ENCODE measurements around the gene ARSI. TPM values are rescaled to one million over a fixed set of nuclear protein-coding genes. Genes with fewer than 3 reads are reported as not detected.

The ARSI gene
- total and polyA plus RNA-seq, 2 of the 13 experiments (the other 11 are each of a cell fraction or from before 2014, with no cell fraction given) = 4.2 to 33.9 TPM

DNA sequence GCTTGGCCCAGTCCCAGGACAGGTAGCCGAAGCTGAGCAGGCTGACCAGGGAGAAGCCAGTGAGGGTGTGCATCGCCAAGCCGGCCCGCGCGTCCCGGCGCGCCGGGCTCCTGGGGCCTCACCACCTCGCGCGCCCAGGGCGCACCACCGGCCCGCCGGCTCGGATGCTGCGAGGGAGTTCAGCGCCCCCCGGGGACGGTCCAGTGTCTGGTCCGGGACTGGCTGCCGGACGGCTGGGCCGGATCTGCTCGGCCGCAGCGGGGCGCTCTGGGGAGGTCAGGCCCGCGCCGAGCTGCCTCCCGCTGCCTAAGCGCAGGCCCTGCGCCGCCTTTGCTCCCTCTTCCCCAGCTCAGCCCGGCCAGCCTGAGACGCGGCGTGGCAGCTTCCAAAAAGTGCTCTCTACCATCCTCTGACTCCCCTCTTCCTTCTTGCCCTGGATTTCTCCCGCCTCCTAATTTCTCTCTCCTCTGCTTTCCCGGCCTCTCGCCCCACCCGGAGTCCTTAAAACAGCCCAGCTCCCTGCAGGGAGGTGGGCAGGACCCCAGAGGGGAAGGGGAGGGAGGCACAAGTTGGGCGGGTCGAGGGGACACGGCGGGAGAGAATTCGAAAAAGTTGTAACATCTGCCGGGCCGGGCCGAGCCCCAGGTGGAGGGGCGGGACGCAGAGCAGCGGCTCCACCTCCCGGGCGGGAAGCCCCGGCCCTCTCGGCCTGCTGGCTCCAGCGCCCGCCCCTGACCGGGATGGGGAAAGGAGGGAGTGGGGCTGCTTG lies at the start of gene ARSI (continued):
- TF ChIP-seq AFF4 (CRISPR knock-in tag; IDR thresholded peaks at IDR 0.05) (no peak), ZNF256 (CRISPR knock-in tag; conservative IDR thresholded peaks at IDR 0.05) (no peak), ZNF121 (CRISPR knock-in tag; IDR thresholded peaks at IDR 0.05) (0 out of 2 replicates have a peak, but pooled peaks have one; percentile 40), PHF21A (CRISPR knock-in tag; IDR thresholded peaks at IDR 0.05) (peak; percentile 42; the same call in 1 of the 2 replicates), SRY (CRISPR knock-in tag; IDR thresholded peaks at IDR 0.05) (0 out of 2 replicates have a peak, but pooled peaks have one; percentile 26), KAT7 (CRISPR knock-in tag; IDR thresholded peaks at IDR 0.05; ENCODE audit: borderline replicate concordance) (peak; percentile 55; the same call in 1 of the 2 replicates), KDM2A (CRISPR knock-in tag; IDR thresholded peaks at IDR 0.05; ENCODE audit: borderline replicate concordance, low read depth) (peak; percentile 57; the same call in 1 of the 2 replicates), ZNF562 (CRISPR knock-in tag; IDR thresholded peaks at IDR 0.05; ENCODE audit: borderline replicate concordance) (no peak), AGO1 (IDR thresholded peaks at IDR 0.05; ENCODE audit: low read depth, low read length, poor library complexity, severe bottlenecking) (peak; percentile 40), CBX5 (CRISPR knock-in tag; IDR thresholded peaks at IDR 0.05; ENCODE audit: borderline replicate concordance) (no peak), NFATC3 (CRISPR knock-in tag; IDR thresholded peaks at IDR 0.05) (0 out of 2 replicates have a peak, but pooled peaks have one; percentile 55), ZNF441 (CRISPR knock-in tag; IDR thresholded peaks at IDR 0.05; ENCODE audit: borderline replicate concordance) (no peak), SP4 (CRISPR knock-in tag; IDR thresholded peaks at IDR 0.05) (0 out of 2 replicates have a peak, but pooled peaks have one; percentile 38), ZBTB38 (CRISPR knock-in tag; IDR thresholded peaks at IDR 0.05) (peak; percentile 10; the same call in 1 of the 2 replicates), SP2 (CRISPR knock-in tag; IDR thresholded peaks at IDR 0.05) (no peak), ZBTB7B (CRISPR knock-in tag; IDR thresholded peaks at IDR 0.05) (no peak), SATB2 (CRISPR knock-in tag; IDR thresholded peaks at IDR 0.05) (no peak), ZNF44 (CRISPR knock-in tag; IDR thresholded peaks at IDR 0.05) (0 out of 2 replicates have a peak, but pooled peaks have one; percentile 55), ARNT2 (CRISPR knock-in tag; IDR thresholded peaks at IDR 0.05; ENCODE audit: low read depth) (no peak; the same call in 1 of the 2 replicates)
- TF ChIP-seq, protein P1, sequence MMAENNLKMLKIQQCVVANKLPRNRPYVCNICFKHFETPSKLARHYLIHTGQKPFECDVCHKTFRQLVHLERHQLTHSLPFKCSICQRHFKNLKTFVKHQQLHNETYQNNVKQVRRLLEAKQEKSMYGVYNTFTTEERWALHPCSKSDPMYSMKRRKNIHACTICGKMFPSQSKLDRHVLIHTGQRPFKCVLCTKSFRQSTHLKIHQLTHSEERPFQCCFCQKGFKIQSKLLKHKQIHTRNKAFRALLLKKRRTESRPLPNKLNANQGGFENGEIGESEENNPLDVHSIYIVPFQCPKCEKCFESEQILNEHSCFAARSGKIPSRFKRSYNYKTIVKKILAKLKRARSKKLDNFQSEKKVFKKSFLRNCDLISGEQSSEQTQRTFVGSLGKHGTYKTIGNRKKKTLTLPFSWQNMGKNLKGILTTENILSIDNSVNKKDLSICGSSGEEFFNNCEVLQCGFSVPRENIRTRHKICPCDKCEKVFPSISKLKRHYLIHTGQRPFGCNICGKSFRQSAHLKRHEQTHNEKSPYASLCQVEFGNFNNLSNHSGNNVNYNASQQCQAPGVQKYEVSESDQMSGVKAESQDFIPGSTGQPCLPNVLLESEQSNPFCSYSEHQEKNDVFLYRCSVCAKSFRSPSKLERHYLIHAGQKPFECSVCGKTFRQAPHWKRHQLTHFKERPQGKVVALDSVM (CRISPR knock-in tag; IDR thresholded peaks at IDR 0.05) = 0 out of 2 replicates have a peak, but pooled peaks have one; percentile 19
- TF ChIP-seq, protein P2, sequence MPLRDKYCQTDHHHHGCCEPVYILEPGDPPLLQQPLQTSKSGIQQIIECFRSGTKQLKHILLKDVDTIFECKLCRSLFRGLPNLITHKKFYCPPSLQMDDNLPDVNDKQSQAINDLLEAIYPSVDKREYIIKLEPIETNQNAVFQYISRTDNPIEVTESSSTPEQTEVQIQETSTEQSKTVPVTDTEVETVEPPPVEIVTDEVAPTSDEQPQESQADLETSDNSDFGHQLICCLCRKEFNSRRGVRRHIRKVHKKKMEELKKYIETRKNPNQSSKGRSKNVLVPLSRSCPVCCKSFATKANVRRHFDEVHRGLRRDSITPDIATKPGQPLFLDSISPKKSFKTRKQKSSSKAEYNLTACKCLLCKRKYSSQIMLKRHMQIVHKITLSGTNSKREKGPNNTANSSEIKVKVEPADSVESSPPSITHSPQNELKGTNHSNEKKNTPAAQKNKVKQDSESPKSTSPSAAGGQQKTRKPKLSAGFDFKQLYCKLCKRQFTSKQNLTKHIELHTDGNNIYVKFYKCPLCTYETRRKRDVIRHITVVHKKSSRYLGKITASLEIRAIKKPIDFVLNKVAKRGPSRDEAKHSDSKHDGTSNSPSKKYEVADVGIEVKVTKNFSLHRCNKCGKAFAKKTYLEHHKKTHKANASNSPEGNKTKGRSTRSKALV (CRISPR knock-in tag; IDR thresholded peaks at IDR 0.05) = peak; percentile 99
